HG02981 (cell line): ENCODE data around the gene APLF.
"Not testable (repeated sequence)": the region's sequence is repeated elsewhere in the genome, so short reads cannot be mapped to it uniquely, and the experiment has no call there.

ENCODE experiments used
- ATAC-seq: cut with Tn5 transposase; IDR thresholded peaks from one replicate; pipeline ENCODE4 v1.9.1; 2021; ENCODE audit warnings: mild to moderate bottlenecking, moderate library complexity; ENCODE audit not compliant: unreplicated experiment

Gene APLF

GRCh38 chr2:68475576-68475975 is 8.2 kb downstream of the APLF start:
- ATAC-seq: no peak

GRCh38 chr2:68476454-68476853 is 9.1 kb downstream of the APLF start:
- no peak for ATAC-seq

GRCh38 chr2:68478688-68479087 is 11.3 kb downstream of the APLF start:
- ATAC-seq: no peak

- ATAC-seq: no peak
Measured at GRCh38 chr2:68482296-68482820, 15.0 kb downstream of the APLF start.

- ATAC-seq: no peak
Measured at GRCh38 chr2:68483011-68483410, 15.6 kb downstream of the APLF start.

- ATAC-seq: no peak
Measured at GRCh38 chr2:68487773-68488355, 20.5 kb downstream of the APLF start.

GRCh38 chr2:68488605-68489004 is 21.2 kb downstream of the APLF start:
- not testable (repeated sequence) for ATAC-seq

- no peak for ATAC-seq
Measured at GRCh38 chr2:68489282-68489681, 21.9 kb downstream of the APLF start.

- no peak for ATAC-seq
Measured at GRCh38 chr2:68491582-68491981, 24.2 kb downstream of the APLF start.

- ATAC-seq: no peak
Measured at GRCh38 chr2:68499133-68499532, 31.7 kb downstream of the APLF start.

GRCh38 chr2:68500649-68501048 is 33.3 kb downstream of the APLF start:
- ATAC-seq: no peak

GRCh38 chr2:68501768-68502167 is 34.4 kb downstream of the APLF start:
- no peak for ATAC-seq

- no peak for ATAC-seq
Measured at GRCh38 chr2:68505603-68506159, 38.3 kb downstream of the APLF start.

- ATAC-seq: no peak
Measured at GRCh38 chr2:68506170-68506569, 38.8 kb downstream of the APLF start.

- no peak for ATAC-seq
Measured at GRCh38 chr2:68512326-68512725, 44.9 kb downstream of the APLF start.

GRCh38 chr2:68512966-68513365 is 45.6 kb downstream of the APLF start:
- no peak for ATAC-seq

GRCh38 chr2:68514316-68514929 is 47.0 kb downstream of the APLF start:
- no peak for ATAC-seq

- no peak for ATAC-seq
Measured at GRCh38 chr2:68516051-68516955, 48.9 kb downstream of the APLF start.

- no peak for ATAC-seq
Measured at GRCh38 chr2:68519236-68519635, 51.9 kb downstream of the APLF start.

GRCh38 chr2:68521037-68521436 is 53.7 kb downstream of the APLF start:
- ATAC-seq: no peak

- ATAC-seq: not testable (repeated sequence)
Measured at GRCh38 chr2:68526943-68527342, 59.6 kb downstream of the APLF start.
